Trophoblast cell (in vitro differentiated cells and primary cell): Measurements from ENCODE around the gene CCR5AS.

ENCODE experiments used
- DNase-seq, 2 donors: peaks; one replicate each; pipeline ENCODE4 v3.0.0-alpha.2; 2016
- H2AFZ ChIP-seq: 2 replicates; pipeline ENCODE4 v1.6.1; 2013; ENCODE audit warnings: low read length, moderate library complexity, mild to moderate bottlenecking; ENCODE audit not compliant: insufficient read depth, poor library complexity
- H2AK5ac ChIP-seq: 2 replicates; pipeline ENCODE4 v1.6.1; 2013; ENCODE audit warnings: mild to moderate bottlenecking, low read length
- H2BK120ac ChIP-seq: 2 replicates; pipeline ENCODE4 v1.6.1; 2013; ENCODE audit warnings: low read length, mild to moderate bottlenecking, moderate library complexity; ENCODE audit not compliant: insufficient read depth, poor library complexity
- H2BK12ac ChIP-seq: 2 replicates; pipeline ENCODE4 v1.6.1; 2013; ENCODE audit warnings: mild to moderate bottlenecking, low read length, moderate library complexity
- H2BK5ac ChIP-seq: 2 replicates; pipeline ENCODE4 v1.6.1; 2013; ENCODE audit warnings: low read length, low read depth, moderate library complexity, mild to moderate bottlenecking; ENCODE audit not compliant: poor library complexity
- H3K14ac ChIP-seq: 2 replicates; pipeline ENCODE4 v1.6.1; 2013; ENCODE audit warnings: mild to moderate bottlenecking, low read length
- H3K18ac ChIP-seq: 2 replicates; pipeline ENCODE4 v1.6.1; 2013; ENCODE audit warnings: mild to moderate bottlenecking, low read length
- H3K23ac ChIP-seq: 2 replicates; pipeline ENCODE4 v1.6.1; 2013; ENCODE audit warnings: low read length
- H3K27ac ChIP-seq: 2 replicates; pipeline ENCODE4 v1.5.1; 2013; ENCODE audit warnings: low read depth, mild to moderate bottlenecking, inconsistent platforms, low read length, moderate library complexity
- H3K27me3 ChIP-seq: 2 replicates; pipeline ENCODE4 v1.6.1; 2013; ENCODE audit warnings: inconsistent platforms, mild to moderate bottlenecking, low read length, moderate library complexity; ENCODE audit not compliant: insufficient read depth
- H3K36me3 ChIP-seq, 2 experiments: 1 replicate in 1 of 2; 2 replicates in 1 of 2; pipeline ENCODE4 v1.6.1; 2013; ENCODE audit warnings: low read length in 2 of 2, mild to moderate bottlenecking in 2 of 2, moderate library complexity in 1 of 2; ENCODE audit not compliant: insufficient read depth in 2 of 2, control insufficient read depth in 1 of 2
- H3K4ac ChIP-seq: 2 replicates; pipeline ENCODE4 v1.6.1; 2013; ENCODE audit warnings: low read depth, mild to moderate bottlenecking, low read length, moderate library complexity
- H3K4me1 ChIP-seq, 2 experiments: 1 replicate in 1 of 2; 2 replicates in 1 of 2; pipeline ENCODE4 v1.6.1; 2013; ENCODE audit warnings: low read length in 2 of 2, mild to moderate bottlenecking in 2 of 2, moderate library complexity in 1 of 2; ENCODE audit not compliant: insufficient read depth in 2 of 2, control insufficient read depth in 1 of 2
- H3K4me2 ChIP-seq: 2 replicates; pipeline ENCODE4 v1.6.1; 2013; ENCODE audit warnings: inconsistent platforms, mild to moderate bottlenecking, low read length, moderate library complexity
- H3K4me3 ChIP-seq: 2 replicates; pipeline ENCODE4 v1.5.1; 2013; ENCODE audit warnings: mild to moderate bottlenecking, low read depth, low read length, inconsistent platforms
- H3K79me1 ChIP-seq: one replicate; pipeline ENCODE4 v1.6.1; 2013; ENCODE audit warnings: low read length
- H3K79me2 ChIP-seq: 2 replicates; pipeline ENCODE4 v1.6.1; 2013; ENCODE audit warnings: low read length, mild to moderate bottlenecking; ENCODE audit not compliant: control insufficient read depth, insufficient read depth, poor library complexity
- H3K9ac ChIP-seq: 2 replicates; pipeline ENCODE4 v1.6.1; 2013; ENCODE audit warnings: mild to moderate bottlenecking, low read length
- H3K9me3 ChIP-seq: 2 replicates; pipeline ENCODE4 v1.6.1; 2013; ENCODE audit warnings: low read depth, mild to moderate bottlenecking, control low read depth, inconsistent platforms, low read length; ENCODE audit not compliant: insufficient read depth
- H4K12ac ChIP-seq: 2 replicates; pipeline ENCODE4 v1.6.1; 2013; ENCODE audit warnings: low read depth, mild to moderate bottlenecking, low read length, moderate library complexity
- H4K8ac ChIP-seq: 2 replicates; pipeline ENCODE4 v1.6.1; 2013; ENCODE audit warnings: low read depth, mild to moderate bottlenecking, low read length, moderate library complexity
- H4K91ac ChIP-seq: one replicate; pipeline ENCODE4 v1.6.1; 2013; ENCODE audit warnings: low read depth, mild to moderate bottlenecking, low read length, moderate library complexity
- WGBS: extraction: QIAGEN DNeasy Blood & Tissue Kit; methylation state at CpG from one replicate; pipeline ENCODE4 v1.1.7; 2013; ENCODE audit warnings: missing lambda C conversion rate; ENCODE audit not compliant: insufficient read length, insufficient coverage; ENCODE audit errors: extremely low coverage; 5-methylcytosine and 5-hydroxymethylcytosine counted together

CCR5AS gene

DNA sequence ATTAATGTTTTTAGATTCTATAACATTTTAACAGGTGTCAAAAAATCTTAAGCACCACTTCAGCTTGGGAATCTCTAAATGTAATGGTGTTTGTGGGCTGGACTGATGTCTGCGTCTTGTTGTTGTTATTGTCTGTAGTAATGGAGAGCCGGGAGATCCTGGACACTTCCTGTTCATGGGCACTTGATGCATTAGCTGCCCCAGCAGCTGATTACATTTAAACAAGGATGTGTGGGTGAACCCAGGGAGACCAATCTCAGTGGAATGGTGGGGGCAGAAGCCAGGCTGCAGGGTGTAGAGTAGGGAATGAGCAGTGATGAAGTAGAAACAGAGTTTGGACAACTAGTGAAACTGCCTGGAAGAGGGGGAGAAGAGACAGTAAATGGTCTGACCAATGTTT is 7.8 kb downstream of the CCR5AS start:
- no peak overlapping the region for H3K23ac ChIP-seq
- H3K79me2 ChIP-seq: no peaks in the 10 kb centered on the region
- peaks cover 5% of the 10 kb centered on the region for H3K79me1 ChIP-seq
- no peaks in the 10 kb centered on the region for H3K27me3 ChIP-seq
- H2BK12ac ChIP-seq: no peak overlapping the region
- no peak overlapping the region for H3K18ac ChIP-seq
- no peak overlapping the region for H2AFZ ChIP-seq
- no CpG with 5 or more reads among the region's 2 CpGs for WGBS
- no peak overlapping the region for H3K4ac ChIP-seq
- no peak for DNase-seq
- H3K36me3 ChIP-seq: no peaks in the 10 kb centered on the region
- no peak overlapping the region for H3K9ac ChIP-seq
- H4K12ac ChIP-seq: no peak overlapping the region
- H3K14ac ChIP-seq: no peak overlapping the region
- no peak overlapping the region for H3K4me2 ChIP-seq
- H3K9me3 ChIP-seq: no peaks in the 10 kb centered on the region
- H2BK5ac ChIP-seq: no peak overlapping the region
- H3K4me3 ChIP-seq: no peak overlapping the region
- no peak overlapping the region for H4K91ac ChIP-seq
- H2AK5ac ChIP-seq: no peak overlapping the region
- no peak overlapping the region for H4K8ac ChIP-seq
- no peak overlapping the region for H2BK120ac ChIP-seq
- no peak overlapping the region for H3K27ac ChIP-seq
- H3K4me1 ChIP-seq: peaks cover 16 to 17% of the 10 kb centered on the region in 2 experiments

DNA sequence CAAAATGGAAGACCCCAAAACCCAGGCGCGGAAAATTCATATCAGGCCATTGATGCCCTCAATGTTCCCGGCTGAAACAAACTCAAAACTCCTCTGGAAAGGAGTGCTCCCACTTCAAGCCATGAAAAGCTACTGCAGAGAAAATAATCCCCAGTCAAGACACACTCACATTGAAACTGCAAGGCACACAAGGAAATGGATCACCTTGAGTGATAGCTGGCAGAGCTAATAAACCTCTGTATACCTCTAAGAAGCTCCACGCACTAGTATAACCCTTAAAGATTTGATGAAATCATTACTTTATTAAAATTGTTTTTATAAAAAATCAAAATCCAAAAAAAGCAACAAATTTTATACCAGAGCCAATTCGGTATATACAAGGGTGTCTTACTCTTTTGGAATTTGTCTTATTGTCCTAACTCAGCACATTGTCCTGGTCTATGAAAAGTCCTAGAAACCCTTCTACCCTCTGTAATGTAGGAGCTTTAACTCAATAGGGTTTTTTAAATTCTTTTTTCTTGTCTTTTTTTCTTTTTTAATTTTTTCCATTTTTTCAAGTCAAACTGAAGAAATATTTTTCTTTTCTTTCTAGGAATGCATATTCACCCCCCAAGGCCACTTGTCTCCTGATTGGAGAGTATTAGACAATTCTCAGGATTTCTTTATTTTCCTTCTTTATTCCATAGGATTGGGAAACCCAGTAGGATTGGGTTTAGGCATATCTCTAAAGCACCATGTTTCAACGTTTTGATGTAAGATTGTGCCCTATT is 8.5 kb downstream of the CCR5AS start:
- Histone ChIP-seq H2BK12ac (no peak overlapping the region), H3K9me3 (no peaks in the 10 kb centered on the region), H3K79me2 (no peaks in the 10 kb centered on the region), H4K12ac (no peak overlapping the region), H3K18ac (no peak overlapping the region), H3K4ac (no peak overlapping the region), H4K8ac (no peak overlapping the region), H3K27me3 (no peaks in the 10 kb centered on the region), H3K4me1 (peaks cover 19 to 22% of the 10 kb centered on the region in 2 experiments), H4K91ac (no peak overlapping the region), H2AK5ac (no peak overlapping the region), H3K27ac (no peak overlapping the region), H2BK5ac (no peak overlapping the region), H3K23ac (no peak overlapping the region), H3K4me2 (no peak overlapping the region), H3K79me1 (peaks cover 8% of the 10 kb centered on the region), H3K14ac (no peak overlapping the region), H2BK120ac (no peak overlapping the region), H3K4me3 (no peak overlapping the region), H3K9ac (no peak overlapping the region), H3K36me3 (no peaks in the 10 kb centered on the region), H2AFZ (no peak overlapping the region)
- no CpG with 5 or more reads among the region's 6 CpGs for WGBS
- DNase-seq: no peak

DNA sequence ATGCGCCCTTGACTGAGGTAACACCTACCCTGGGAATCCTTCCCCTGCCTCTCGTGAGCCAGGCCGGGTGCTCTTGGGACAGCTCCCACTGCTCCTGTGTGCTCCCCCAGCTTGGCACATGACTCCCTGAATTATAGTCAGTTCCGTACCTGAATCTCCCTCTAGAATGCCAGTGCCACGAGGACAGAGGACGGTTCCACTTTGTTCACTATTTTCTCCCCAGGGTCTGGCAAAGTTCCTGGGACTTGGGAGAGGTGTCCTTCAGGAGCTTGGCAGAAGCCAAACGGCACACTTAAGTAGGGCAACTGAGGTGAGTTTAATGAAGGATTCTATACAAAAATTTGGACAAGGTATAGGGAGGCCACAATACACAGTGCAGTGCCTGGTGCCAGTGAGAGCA is 9.8 kb downstream of the CCR5AS start:
- H4K8ac ChIP-seq: no peak overlapping the region
- H3K4me3 ChIP-seq: no peak overlapping the region
- H2AK5ac ChIP-seq: no peak overlapping the region
- H3K79me2 ChIP-seq: no peaks in the 10 kb centered on the region
- H3K36me3 ChIP-seq: no peaks in the 10 kb centered on the region
- no peak for DNase-seq
- H3K4ac ChIP-seq: no peak overlapping the region
- peaks cover 10% of the 10 kb centered on the region for H3K79me1 ChIP-seq
- H3K14ac ChIP-seq: no peak overlapping the region
- H3K27ac ChIP-seq: no peak overlapping the region
- no peaks in the 10 kb centered on the region for H3K27me3 ChIP-seq
- H3K9me3 ChIP-seq: no peaks in the 10 kb centered on the region
- no peak overlapping the region for H3K23ac ChIP-seq
- H3K4me1 ChIP-seq: peaks cover 21 to 22% of the 10 kb centered on the region in 2 experiments
- H4K12ac ChIP-seq: no peak overlapping the region
- no peak overlapping the region for H2BK5ac ChIP-seq
- H2BK120ac ChIP-seq: no peak overlapping the region
- H3K18ac ChIP-seq: no peak overlapping the region
- no peak overlapping the region for H2AFZ ChIP-seq
- H4K91ac ChIP-seq: no peak overlapping the region
- H2BK12ac ChIP-seq: no peak overlapping the region
- H3K9ac ChIP-seq: no peak overlapping the region
- H3K4me2 ChIP-seq: no peak overlapping the region
- no CpG with 5 or more reads among the region's 7 CpGs for WGBS

DNA sequence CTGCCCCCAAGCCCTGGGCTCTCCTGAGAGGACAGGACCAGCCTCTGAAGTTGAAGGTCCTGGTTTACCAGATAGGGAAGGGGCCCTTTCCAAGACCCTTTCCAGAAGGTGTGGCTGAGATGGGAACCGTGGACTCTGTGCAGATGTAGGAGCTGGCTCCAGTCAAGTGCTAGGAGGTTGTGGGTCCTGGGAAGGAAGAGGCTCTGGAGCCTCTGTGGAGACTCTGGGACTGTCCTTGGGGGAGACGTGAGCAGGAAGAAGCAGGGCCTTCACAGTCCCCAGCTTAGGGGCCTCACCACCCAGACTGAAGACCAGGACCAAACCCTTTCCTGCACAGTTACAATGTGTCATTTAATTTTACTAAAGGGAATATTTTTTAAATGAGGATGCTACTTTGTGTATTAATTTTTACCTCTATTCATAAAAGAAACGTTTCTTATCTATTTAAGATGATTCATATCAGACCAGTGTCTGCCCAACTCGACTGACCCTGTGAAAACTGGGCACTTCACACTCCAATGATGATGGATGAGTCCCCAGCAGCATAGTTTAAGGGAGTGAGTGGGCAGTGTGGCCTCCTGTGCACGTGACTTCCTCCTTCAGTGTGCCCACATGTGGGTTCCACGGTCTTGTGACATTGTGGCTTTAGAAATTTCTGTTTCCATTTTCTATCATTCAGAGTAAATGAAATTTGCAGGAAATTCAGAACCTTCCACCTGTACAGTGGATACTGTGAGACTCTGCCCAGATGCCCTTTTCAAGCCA is 10.9 kb downstream of the CCR5AS start:
- H3K79me1 ChIP-seq: peaks cover 10% of the 10 kb centered on the region
- no peak overlapping the region for H3K14ac ChIP-seq

More for the DNA sequence above, 10.9 kb downstream of the CCR5AS start:
- no peak overlapping the region for H2AK5ac ChIP-seq
- H3K9ac ChIP-seq: no peak overlapping the region
- H2BK5ac ChIP-seq: no peak overlapping the region
- no peak overlapping the region for H2AFZ ChIP-seq
- H3K36me3 ChIP-seq: no peaks in the 10 kb centered on the region
- H4K8ac ChIP-seq: no peak overlapping the region
- H3K23ac ChIP-seq: no peak overlapping the region
- no peak overlapping the region for H3K18ac ChIP-seq
- H3K27me3 ChIP-seq: no peaks in the 10 kb centered on the region
- H3K79me2 ChIP-seq: no peaks in the 10 kb centered on the region
- peak overlapping the region; percentile 15 for H4K91ac ChIP-seq
- no CpG with 5 or more reads among the region's 6 CpGs for WGBS
- H3K27ac ChIP-seq: no peak overlapping the region
- peaks cover 22 to 25% of the 10 kb centered on the region in 2 experiments for H3K4me1 ChIP-seq
- H3K4ac ChIP-seq: no peak overlapping the region
- no peak overlapping the region for H4K12ac ChIP-seq
- H2BK12ac ChIP-seq: peak overlapping the region; percentile 33
- no peak overlapping the region for H3K4me2 ChIP-seq
- no peaks in the 10 kb centered on the region for H3K9me3 ChIP-seq
- DNase-seq: peak in 1 of 2 donors; percentile 33
- H3K4me3 ChIP-seq: no peak overlapping the region
- H2BK120ac ChIP-seq: no peak overlapping the region
